HCT116 (cell line): ENCODE results near the gene GBX1. TPM values are rescaled to one million over a fixed set of nuclear protein-coding genes. Genes with fewer than 3 reads are reported as not detected.

Source experiments
- ATAC-seq: fragments of 200-7000 bp; cut with Tn5 transposase; 2 replicates; pipeline ENCODE4 v1.9.1; 2020; ENCODE audit warnings: mild to moderate bottlenecking, moderate library complexity
- BruUV-seq: library from RNA; stranded (reverse); fragments of 400-500 nt; replicated peaks from 2 replicates; lab custom pipeline; 2021; lab: Mats Ljungman, UMichigan
- CTCF ChIA-PET: fragments of 300-600 bp; sonication (Branson Sonifier 250); formaldehyde crosslinking; loops from one replicate; lab custom pipeline; 2021; ENCODE audit warnings: antibody characterized with exemption; lab: Charles Lee
- POLR2A ChIA-PET: fragments of 300-600, 350-600 bp; sonication (Branson Sonifier 250); formaldehyde crosslinking; loops from one replicate; lab custom pipeline; 2021; ENCODE audit warnings: antibody characterized with exemption; lab: Charles Lee
- RAD21 ChIA-PET, 2 experiments: fragments of 300-600 bp; sonication (Branson Sonifier 250); formaldehyde crosslinking; loops; one replicate each; lab custom pipeline; 2023; ENCODE audit warnings: low total read pairs in 2 of 2; ENCODE audit not compliant: uncharacterized antibody in 2 of 2, unreplicated experiment in 2 of 2, low non-redundant PET in 1 of 2; lab: Charles Lee
- DNase-seq: peaks from one replicate; pipeline ENCODE4 v3.0.0-alpha.2; 2010; ENCODE audit warnings: low read depth, low spot score
- H2AFZ ChIP-seq: fragments of 200-600 bp; shearing (Covaris generic), sonication (generic); 2 replicates; pipeline ENCODE4 v1.6.1; 2017; ENCODE audit warnings: low read depth, mixed run types, mixed read lengths, antibody characterized with exemption, low read length; ENCODE audit not compliant: poor library complexity, severe bottlenecking
- H3K27ac ChIP-seq: 2 replicates; pipeline ENCODE4 v1.5.1; 2012; ENCODE audit warnings: low read depth, low read length
- H3K27me3 ChIP-seq: fragments of 200-600 bp; sonication (generic); 2 replicates; pipeline ENCODE4 v1.6.1; 2016; ENCODE audit warnings: mixed run types, low read length, mixed read lengths; ENCODE audit not compliant: insufficient read depth
- H3K36me3 ChIP-seq, 2 experiments: fragments of 200-500 bp in 1 of 2; fragments of 200-600 bp in 1 of 2; sonication (Bioruptor generic) in 1 of 2; sonication (generic) in 1 of 2; 2 replicates each; pipeline versions ENCODE4 v1.5.1 to v1.6.1; 2014 to 2016; ENCODE audit warnings: low read length in 2 of 2, inconsistent platforms in 1 of 2, mixed read lengths in 1 of 2, mixed run types in 1 of 2; ENCODE audit not compliant: insufficient read depth in 2 of 2, control insufficient read depth in 1 of 2
- H3K4me1 ChIP-seq, 2 experiments: fragments of 200-600 bp in 1 of 2; sonication (generic) in 1 of 2; 2 replicates each; pipeline versions ENCODE4 v1.5.1 to v1.6.1; 2012 to 2017; ENCODE audit warnings: low read length in 2 of 2, inconsistent platforms in 1 of 2, mild to moderate bottlenecking in 1 of 2, mixed read lengths in 1 of 2, mixed run types in 1 of 2, moderate library complexity in 1 of 2; ENCODE audit not compliant: insufficient read depth in 2 of 2, control insufficient read depth in 1 of 2
- H3K4me2 ChIP-seq: fragments of 200-600 bp; sonication (generic); 2 replicates; pipeline ENCODE4 v1.6.1; 2017; ENCODE audit warnings: mixed run types, low read length, mixed read lengths
- H3K4me3 ChIP-seq, 2 experiments: fragments of 200-600 bp in 1 of 2; sonication (generic) in 1 of 2; replicated peaks in 1 of 2; 2 replicates each; pipeline ENCODE4 v1.5.1; 2011 to 2016; ENCODE audit warnings: low read length in 2 of 2, control low read depth in 1 of 2, low read depth in 1 of 2, mild to moderate bottlenecking in 1 of 2, mixed read lengths in 1 of 2, mixed run types in 1 of 2
- H3K79me2 ChIP-seq: fragments of 200-600 bp; sonication (generic); 2 replicates; pipeline ENCODE4 v1.6.1; 2017; ENCODE audit warnings: mild to moderate bottlenecking, mixed run types, low read length, moderate library complexity, mixed read lengths; ENCODE audit not compliant: insufficient read depth
- H3K9ac ChIP-seq: fragments of 200-600 bp; sonication (generic); 2 replicates; pipeline ENCODE4 v1.6.1; 2016; ENCODE audit warnings: low read length, mixed read lengths
- H3K9me2 ChIP-seq: fragments of 200-600 bp; sonication (generic), shearing (Covaris generic); 2 replicates; pipeline ENCODE4 v1.6.1; 2017; ENCODE audit warnings: mixed run types, mild to moderate bottlenecking, moderate library complexity; ENCODE audit not compliant: insufficient read depth
- H3K9me3 ChIP-seq, 2 experiments: fragments of 200-500 bp in 1 of 2; fragments of 200-600 bp in 1 of 2; sonication (Bioruptor generic) in 1 of 2; sonication (generic) in 1 of 2; 2 replicates each; pipeline ENCODE4 v1.6.1; 2014 to 2017; ENCODE audit warnings: low read length in 2 of 2, mixed read lengths in 2 of 2, inconsistent platforms in 1 of 2, low read depth in 1 of 2, mild to moderate bottlenecking in 1 of 2, mixed run types in 1 of 2, moderate library complexity in 1 of 2; ENCODE audit not compliant: control insufficient read depth in 1 of 2, insufficient read depth in 1 of 2
- H4K20me1 ChIP-seq: fragments of 200-600 bp; sonication (generic), shearing (Covaris generic); 2 replicates; pipeline ENCODE4 v1.6.1; 2017; ENCODE audit warnings: mixed run types, mild to moderate bottlenecking, moderate library complexity; ENCODE audit not compliant: insufficient read depth
- ATF3 ChIP-seq: IDR thresholded peaks from 2 replicates; pipeline ENCODE4 v1.6.1; 2012
- CBX3 ChIP-seq: IDR thresholded peaks from 2 replicates; pipeline ENCODE4 v1.6.1; 2012; ENCODE audit warnings: low read depth
- CEBPB ChIP-seq: IDR thresholded peaks from 2 replicates; pipeline ENCODE4 v1.6.1; 2012; ENCODE audit warnings: low read depth
- CTCF ChIP-seq, 3 experiments: fragments of 200-600 bp in 1 of 3; sonication (generic) in 1 of 3; IDR thresholded peaks in 2 of 3; conservative IDR thresholded peaks in 1 of 3; 2 replicates each; pipeline ENCODE4 v1.5.1; 2012 to 2017; ENCODE audit warnings: low read depth in 2 of 3, low read length in 2 of 3, antibody characterized with exemption in 1 of 3, borderline replicate concordance in 1 of 3, control low read depth in 1 of 3, mild to moderate bottlenecking in 1 of 3, mixed read lengths in 1 of 3, mixed run types in 1 of 3, moderate library complexity in 1 of 3; ENCODE audit not compliant: insufficient read depth in 1 of 3
- EGR1 ChIP-seq: IDR thresholded peaks from 2 replicates; pipeline ENCODE4 v1.6.1; 2012; ENCODE audit warnings: low read depth
- ELF1 ChIP-seq: IDR thresholded peaks from 2 replicates; pipeline ENCODE4 v1.6.1; 2012; ENCODE audit warnings: low read depth, borderline replicate concordance
- EZH2phosphoT487 ChIP-seq: fragments of 200-600 bp; IDR thresholded peaks from 2 replicates; pipeline ENCODE4 v1.6.1; 2018; ENCODE audit warnings: antibody characterized with exemption, borderline replicate concordance
- FOSL1 ChIP-seq: IDR thresholded peaks from 2 replicates; pipeline ENCODE4 v1.6.1; 2012; ENCODE audit warnings: low read depth
- JUND ChIP-seq: IDR thresholded peaks from 2 replicates; pipeline ENCODE4 v1.6.1; 2012
- POLR2A ChIP-seq: IDR thresholded peaks from 2 replicates; pipeline ENCODE4 v1.7.0; 2011; ENCODE audit warnings: borderline replicate concordance; ENCODE audit not compliant: insufficient read depth, insufficient read length; ENCODE audit errors: extremely low read depth
- REST ChIP-seq: IDR thresholded peaks from 2 replicates; pipeline ENCODE4 v1.6.1; 2012; ENCODE audit warnings: low read depth
- SIN3A ChIP-seq: IDR thresholded peaks from 2 replicates; pipeline ENCODE4 v1.6.1; 2012; ENCODE audit warnings: low read depth
- SP1 ChIP-seq: IDR thresholded peaks from 2 replicates; pipeline ENCODE4 v1.6.1; 2012; ENCODE audit warnings: low read depth
- YY1 ChIP-seq: IDR thresholded peaks from 2 replicates; pipeline ENCODE4 v1.6.1; 2011; ENCODE audit warnings: low read length, low read depth, moderate library complexity, mild to moderate bottlenecking; ENCODE audit not compliant: insufficient replicate concordance; ENCODE audit errors: extremely low read depth
- ZBTB33 ChIP-seq: IDR thresholded peaks from 2 replicates; pipeline ENCODE4 v1.6.1; 2011; ENCODE audit warnings: mild to moderate bottlenecking, low read length, moderate library complexity; ENCODE audit not compliant: insufficient replicate concordance; ENCODE audit errors: extremely low read depth
- ZFX ChIP-seq: fragments of 450-650 bp; IDR thresholded peaks from 2 replicates; pipeline ENCODE4 v1.6.1; 2017
- ZNF274 ChIP-seq: fragments of 200-500 bp; sonication (Bioruptor generic); IDR thresholded peaks from 2 replicates; pipeline ENCODE4 v1.6.1; 2014; ENCODE audit warnings: mild to moderate bottlenecking, low read depth, low read length, inconsistent platforms
- intact Hi-C: fragments of 100-400 bp; cut with micrococcal nuclease; formaldehyde crosslinking; loops from 2 replicates; pipeline ENCODE4 v1.10.0; 2022
- total RNA-seq: library from RNA; stranded (reverse); gene quantifications from one replicate; pipeline ENCODE4 v1.2.1, GENCODE V29; 2021; ENCODE audit not compliant: unreplicated experiment

GBX1 gene
- total RNA-seq, 1 experiment from 2014 or later = 0.86 TPM

GRCh38 chr7:151133986-151134742 is 33.3 kb downstream of the GBX1 start:
- intact Hi-C loops = no loop called here
- DNase-seq = no peak
- H4K20me1 ChIP-seq = no peaks in the 10 kb centered on the region
- H3K79me2 ChIP-seq = no peaks in the 10 kb centered on the region
- H3K27me3 ChIP-seq = no peaks in the 10 kb centered on the region
- H2AFZ ChIP-seq = no peak overlapping the region
- H3K9me2 ChIP-seq = no peaks in the 10 kb centered on the region
- H3K9me3 ChIP-seq = no peaks in the 10 kb centered on the region
- BruUV-seq = no TSS peak
- ChIA-PET CTCF (no interaction called here), RAD21 (no interaction called here), POLR2A (no interaction called here)
- no peaks in the 10 kb centered on the region for H3K4me1 ChIP-seq
- H3K36me3 ChIP-seq = peaks cover 0 to 21% of the 10 kb centered on the region in 2 experiments; a peak in 2 of 4 replicates
- H3K4me3 ChIP-seq = no peak overlapping the region
- H3K9ac ChIP-seq = no peak overlapping the region
- TF ChIP-seq FOSL1 (no peak), REST (no peak), ELF1 (no peak), ZNF274 (no peak), YY1 (no peak), ZFX (no peak), CEBPB (no peak), EZH2phosphoT487 (no peak), JUND (no peak), SP1 (no peak), SIN3A (no peak), EGR1 (no peak), CBX3 (no peak), POLR2A (no peak), ZBTB33 (no peak), CTCF (IDR thresholded peaks at IDR 0.05 in 2 of 3, conservative IDR thresholded peaks at IDR 0.05 in 1 of 3; ENCODE audit: borderline replicate concordance in 1 of 3, insufficient read depth in 1 of 3, low read depth in 2 of 3, low read length in 2 of 3) (no peak), ATF3 (no peak)
- TF ChIP-seq, all 23 proteins: peak for 0
- ATAC-seq = no peak
- Histone ChIP-seq H3K4me2 (no peak overlapping the region), H3K27ac (no peak overlapping the region)
